ENCODE measurements around the gene THBS2.

GRCh38 chr6:169255643-169256042, 2.0 kb upstream of the THBS2 start:
- TF ChIP-seq POLR2A (IDR thresholded peaks at IDR 0.05) (no peak), CTCF (IDR thresholded peaks at IDR 0.05) (no peak)
